22Rv1 (cell line): ENCODE results near the gene SLC6A1.

Experiments
- H3K27ac ChIP-seq: fragments of 450-650 bp; 2 replicates; pipeline ENCODE4 v1.5.1; 2017
- CTCF ChIP-seq: fragments of 450-650 bp; IDR thresholded peaks from 2 replicates; pipeline ENCODE4 v1.5.1; 2017; ENCODE audit warnings: mild to moderate bottlenecking
- ZFX ChIP-seq: fragments of 450-650 bp; IDR thresholded peaks from 2 replicates; pipeline ENCODE4 v1.6.1; 2017; ENCODE audit warnings: antibody characterized with exemption, borderline replicate concordance

The SLC6A1 gene

GRCh38 chr3:10984371-10984896, 8.1 kb upstream of the SLC6A1 start:
- TF ChIP-seq CTCF, result no peak
- TF ChIP-seq ZFX, result no peak
- H3K27ac ChIP-seq, result no peak overlapping the region

DNA sequence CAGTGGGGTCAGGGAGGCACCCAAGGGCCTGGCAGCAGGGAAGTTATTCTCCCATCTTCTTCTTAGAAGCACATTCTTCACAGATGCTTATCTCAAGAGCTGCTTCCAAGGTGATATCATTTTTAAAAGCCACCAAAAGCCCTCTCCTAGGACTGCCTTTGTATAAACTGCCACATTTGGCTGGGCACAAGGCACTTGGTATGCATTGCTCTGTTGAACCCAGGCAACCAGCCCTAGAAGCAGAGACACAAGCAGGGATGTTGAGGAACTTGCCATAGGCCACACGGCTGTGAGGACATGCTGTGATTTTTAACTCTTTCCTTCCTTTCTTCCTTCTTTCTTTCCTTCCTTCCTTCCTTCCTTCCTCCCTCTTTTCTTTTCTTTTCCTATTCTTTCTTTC, 7.4 kb upstream of the SLC6A1 start:
- TF ChIP-seq ZFX, result no peak
- TF ChIP-seq CTCF, result no peak
- no peak overlapping the region for H3K27ac ChIP-seq

GRCh38 chr3:10986592-10986991, 6.0 kb upstream of the SLC6A1 start:
- H3K27ac ChIP-seq, result no peak overlapping the region
- TF ChIP-seq CTCF (no peak), ZFX (no peak)

DNA sequence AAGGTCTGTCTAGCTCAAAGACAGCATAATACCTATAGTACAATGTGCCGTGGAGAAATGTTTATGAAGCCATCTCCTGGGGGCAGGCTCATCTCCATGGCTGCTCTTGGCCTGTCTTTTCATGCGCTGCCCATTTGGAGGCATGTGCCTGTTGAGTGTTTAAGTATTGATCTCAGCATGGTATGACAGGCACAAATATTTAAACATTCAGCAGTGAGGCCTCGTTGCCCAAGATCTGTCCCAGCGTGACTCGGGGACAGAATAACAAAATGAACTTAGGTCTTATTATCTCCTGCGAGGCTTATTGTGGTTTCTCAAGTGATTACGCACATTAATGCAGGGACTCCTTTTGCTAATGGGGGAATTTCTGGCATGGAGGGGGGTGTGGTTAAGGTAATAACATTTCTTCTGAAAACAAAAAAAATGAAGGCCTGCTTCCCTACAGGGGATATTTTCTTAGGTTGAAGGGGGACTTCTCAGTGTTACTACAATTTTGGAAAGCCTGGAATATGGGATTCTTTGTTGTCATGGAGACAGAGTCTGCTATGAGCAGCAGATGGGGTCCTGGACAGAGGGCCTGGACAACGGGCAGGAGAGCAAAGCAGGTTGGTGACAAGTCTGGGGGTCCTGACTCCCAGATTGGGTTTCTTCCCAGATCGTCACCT, 4.4 kb upstream of the SLC6A1 start:
- no peak overlapping the region for H3K27ac ChIP-seq
- TF ChIP-seq CTCF, result no peak
- no peak for TF ChIP-seq ZFX

DNA sequence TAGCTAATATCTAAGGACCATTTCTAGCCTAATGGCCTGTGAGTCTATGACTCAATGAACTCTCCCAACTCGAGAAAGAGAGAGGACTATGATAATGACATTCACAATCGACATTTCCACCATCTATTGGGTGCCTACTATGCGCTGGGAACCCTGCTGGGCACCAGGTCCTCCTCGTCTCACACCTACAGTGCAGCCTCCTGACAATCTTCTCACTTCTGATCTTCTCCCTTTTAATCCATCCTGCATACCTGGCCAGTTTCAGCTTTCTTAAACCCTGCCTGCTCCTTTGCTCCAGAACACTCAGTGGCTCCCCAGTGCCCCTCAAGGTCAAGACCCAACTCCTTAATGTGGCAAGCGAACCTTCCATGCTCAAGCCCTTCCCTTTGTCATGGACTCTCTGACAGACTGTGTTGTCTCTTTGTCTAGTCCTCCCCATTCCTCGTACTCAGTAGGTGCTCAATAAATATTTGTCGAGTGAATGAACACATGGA, 3.5 kb upstream of the SLC6A1 start:
- TF ChIP-seq ZFX (no peak), CTCF (no peak)

GRCh38 chr3:10992943-10993728, 588 bp downstream of the SLC6A1 start:
- no peak overlapping the region for H3K27ac ChIP-seq
- TF ChIP-seq ZFX, result no peak
- no peak for TF ChIP-seq CTCF

More for the DNA sequence above, 3.5 kb upstream of the SLC6A1 start:
- H3K27ac ChIP-seq, result no peak overlapping the region

- TF ChIP-seq ZFX, result no peak
- no peak for TF ChIP-seq CTCF
- no peak overlapping the region for H3K27ac ChIP-seq
Measured at GRCh38 chr3:10993729-10994065, 1.1 kb downstream of the SLC6A1 start.
